ENCODE measurements around the gene C22orf39. TPM values are rescaled to one million over a fixed set of nuclear protein-coding genes. Genes with fewer than 3 reads are reported as not detected.

The C22orf39 gene
- polyA plus RNA-seq, 10 donors: 29.0 to 38.4 (median 33.8) TPM

DNA sequence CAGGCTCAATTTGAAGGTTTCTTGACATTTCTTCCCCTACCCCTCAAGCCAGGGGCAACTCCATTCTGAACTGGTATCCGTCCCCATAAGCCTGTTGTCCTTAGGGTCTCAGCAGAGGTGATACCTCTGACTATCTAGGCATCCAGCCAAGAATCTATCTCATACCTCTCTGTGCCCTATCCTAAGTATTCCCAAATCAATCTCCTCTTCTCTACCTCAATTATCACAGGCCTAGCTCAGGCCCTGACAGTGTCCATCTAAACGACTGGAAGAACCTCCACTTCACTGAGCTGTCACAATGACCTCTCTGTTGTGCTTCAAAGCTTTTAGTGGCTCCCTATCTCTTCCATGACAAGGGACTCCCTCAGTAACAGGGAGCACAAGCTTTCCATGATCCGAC is 42.8 kb downstream of the C22orf39 start:
- no peak for DNase-seq

DNA sequence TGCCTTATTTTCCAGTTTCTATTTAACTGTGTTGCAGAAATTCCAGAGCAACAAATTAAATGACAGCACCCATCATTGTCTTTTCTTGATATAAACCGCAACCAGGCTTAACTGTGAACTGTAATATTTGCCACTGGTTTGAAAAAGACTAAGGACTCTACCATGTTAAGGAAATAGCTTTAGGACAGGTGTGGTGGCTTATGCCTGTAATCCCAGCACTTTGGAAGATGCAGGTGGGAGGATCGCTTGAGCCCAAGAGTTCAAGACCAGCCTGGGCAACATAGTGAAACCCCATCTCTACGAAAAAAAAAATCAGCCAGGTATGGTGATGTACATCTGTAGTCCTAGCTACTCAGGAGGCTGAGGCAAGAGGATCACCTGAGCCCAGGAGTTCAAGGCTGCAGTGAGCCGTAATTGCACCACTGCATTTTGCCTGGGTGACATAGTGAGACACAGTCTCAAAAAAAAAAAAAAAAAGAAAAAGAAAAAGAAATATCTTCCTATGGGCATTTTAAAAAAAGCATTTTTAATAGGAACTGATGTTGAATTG is 44.8 kb downstream of the C22orf39 start:
- no peak for DNase-seq

DNA sequence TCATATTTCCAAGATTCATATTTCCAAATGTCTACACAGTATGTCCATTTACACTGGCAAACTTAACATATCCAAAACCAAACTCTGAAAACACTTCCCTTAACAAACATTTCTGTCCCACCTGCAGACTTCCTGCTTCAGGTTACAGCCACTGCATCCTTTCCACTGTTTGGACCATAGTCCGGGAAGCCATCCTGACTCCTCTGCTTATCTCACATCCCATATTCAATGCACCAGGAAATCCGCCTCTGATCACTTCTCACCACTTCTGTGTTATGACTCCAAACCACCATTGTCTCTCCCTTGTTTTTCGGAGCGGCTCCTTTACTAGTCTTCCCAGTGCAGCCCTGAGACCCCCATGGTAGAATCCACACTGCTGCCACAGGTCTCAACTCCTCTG is 46.0 kb downstream of the C22orf39 start:
- DNase-seq: no peak

DNA sequence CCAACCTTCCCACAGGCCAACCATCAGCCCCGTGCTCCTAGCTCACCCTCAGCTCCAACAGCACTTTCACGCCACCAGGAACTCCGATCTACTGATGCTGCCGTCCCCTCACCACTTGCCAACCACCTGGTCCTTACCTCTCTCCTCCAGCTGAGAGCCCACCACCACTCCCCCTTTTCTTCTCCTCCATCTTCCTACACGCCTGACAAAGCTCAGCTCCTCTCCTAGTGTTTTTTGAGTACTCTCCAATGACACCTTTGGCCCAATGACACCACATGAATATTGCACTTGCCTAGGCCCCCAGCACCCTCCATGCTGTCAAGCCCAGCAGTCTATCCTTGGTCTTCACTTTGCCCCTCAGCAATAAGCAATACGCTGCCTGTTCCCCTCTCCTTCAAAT is 46.6 kb downstream of the C22orf39 start:
- DNase-seq: no peak

DNA sequence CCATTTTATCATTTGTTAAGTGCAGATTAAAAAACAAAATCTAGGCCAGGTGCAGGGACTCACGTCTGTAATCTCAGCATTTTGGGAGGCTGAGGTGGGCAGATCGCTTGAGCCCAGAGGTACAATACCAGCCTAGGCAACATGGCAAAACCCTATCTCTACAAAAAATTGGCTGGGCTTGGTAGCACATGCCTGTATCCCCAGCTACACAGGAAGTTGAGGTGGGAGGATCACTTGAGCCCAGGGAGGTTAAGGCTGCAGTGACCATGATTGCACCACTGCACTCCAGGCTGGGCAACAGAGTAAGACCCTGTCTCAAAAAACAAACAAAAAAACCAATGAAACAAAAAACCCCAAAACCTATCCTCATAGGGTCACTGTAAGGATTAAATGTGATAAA is 48.9 kb downstream of the C22orf39 start:
- no peak for DNase-seq

DNA sequence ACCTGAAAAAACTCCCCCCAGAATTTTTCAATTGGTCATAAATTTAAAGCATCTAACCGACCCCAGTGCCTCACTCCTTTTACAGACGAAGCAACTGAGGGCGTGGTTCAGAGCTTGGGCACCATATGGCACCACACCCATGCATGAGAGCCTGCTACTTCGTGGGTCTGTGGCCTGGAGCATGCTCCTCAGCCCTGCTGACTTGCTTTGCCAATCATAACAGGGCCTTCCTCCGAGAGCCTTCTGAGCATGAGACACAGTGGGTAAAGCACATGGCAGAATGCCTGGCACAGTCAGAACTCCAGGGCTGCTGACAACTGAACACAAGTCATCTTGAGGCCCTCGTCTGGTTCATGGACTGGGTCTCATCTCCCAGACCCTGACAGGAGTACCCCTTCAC is 49.3 kb downstream of the C22orf39 start:
- no peak for DNase-seq

DNA sequence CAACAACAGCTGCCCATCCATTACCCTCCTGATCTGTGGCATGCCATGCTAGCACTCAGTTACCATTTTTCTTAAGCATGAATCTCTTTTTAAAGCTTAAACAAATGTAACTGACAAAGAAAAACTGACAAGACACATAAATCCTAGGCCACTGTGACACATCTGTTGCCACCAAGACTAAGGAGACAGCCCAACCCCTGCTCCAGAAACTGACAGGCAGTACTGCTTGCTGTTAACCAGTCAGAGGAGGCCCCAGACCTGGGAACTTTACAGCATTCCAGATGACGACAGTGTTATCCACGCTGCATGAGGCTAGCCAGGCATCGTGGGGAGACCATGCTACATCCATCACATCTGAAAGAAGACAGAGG is 49.8 kb downstream of the C22orf39 start:
- no peak for DNase-seq

DNA sequence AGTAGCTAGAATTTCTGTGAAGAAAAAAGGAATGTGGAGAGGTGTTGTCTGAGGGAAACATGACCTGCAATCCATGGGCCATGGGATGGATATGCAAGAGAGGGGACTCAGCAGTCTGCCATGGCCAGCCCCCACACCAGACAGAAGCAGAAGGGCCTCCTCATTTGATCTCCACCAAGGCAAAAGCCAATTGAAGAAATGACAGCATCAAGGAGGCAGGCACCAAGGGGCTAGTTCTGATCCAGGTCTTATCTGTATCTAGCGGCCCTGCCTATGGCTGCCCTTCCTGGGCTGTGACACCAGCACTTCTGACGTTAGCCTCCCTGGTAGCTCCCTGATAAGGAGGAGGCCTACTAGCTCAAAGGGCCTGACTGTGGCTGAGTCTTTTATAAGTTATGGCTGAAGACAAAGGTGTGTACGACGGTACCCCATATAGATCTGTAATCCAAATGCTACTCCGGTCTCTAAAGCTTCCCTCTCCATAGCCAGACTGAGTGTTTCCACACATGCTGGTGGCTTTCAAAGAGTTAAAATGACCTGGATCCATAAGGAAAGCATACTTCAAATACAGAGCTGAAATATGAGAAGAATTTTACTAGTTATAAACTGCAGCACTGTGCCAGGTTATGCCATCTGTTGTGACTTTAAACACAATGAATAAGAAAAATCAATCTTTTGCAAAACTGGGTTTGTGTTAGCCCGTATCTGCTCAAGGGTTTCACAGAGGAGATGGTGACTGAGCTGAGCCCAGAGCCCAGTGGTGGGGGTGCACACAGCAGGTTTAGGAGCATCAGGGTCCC is 50.4 kb downstream of the C22orf39 start:
- no peak for DNase-seq

DNA sequence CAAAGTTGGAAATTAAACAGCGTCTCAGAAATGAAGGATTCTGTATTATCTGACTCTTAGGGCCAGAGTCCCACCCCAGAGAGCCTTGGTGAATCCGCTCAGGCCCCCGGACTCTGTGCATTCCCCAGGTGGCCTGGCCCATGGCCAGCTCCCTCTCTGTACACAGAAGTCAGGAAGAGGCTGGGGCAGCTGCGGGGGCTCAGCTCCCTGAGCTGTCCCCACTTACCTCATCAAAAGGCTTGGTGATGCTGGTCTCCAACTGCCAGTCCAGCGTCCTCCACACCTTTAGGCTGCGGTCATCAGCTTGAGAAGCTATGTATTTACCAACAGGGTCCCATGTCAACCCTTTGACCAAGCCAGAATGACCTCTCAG is 51.0 kb downstream of the C22orf39 start:
- no peak for DNase-seq

DNA sequence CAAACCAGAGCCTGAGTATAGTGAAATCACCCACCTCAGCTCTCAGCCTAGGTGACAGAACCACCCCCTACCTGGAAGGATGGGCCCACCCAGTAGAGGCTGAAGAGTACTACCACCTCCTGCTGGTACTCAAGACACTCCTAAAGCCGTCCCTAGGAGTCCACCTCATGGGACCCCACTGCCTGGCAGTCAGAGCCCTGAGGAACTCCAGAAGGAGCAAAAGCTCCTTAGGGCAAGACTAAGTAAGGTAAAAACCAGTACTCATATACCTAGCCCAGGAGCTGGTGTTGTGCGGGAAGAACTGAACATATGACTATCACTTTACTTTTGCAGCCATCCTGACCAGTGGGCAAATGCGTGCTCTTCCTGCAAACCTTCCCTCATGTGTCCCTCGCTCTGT is 52.2 kb downstream of the C22orf39 start:
- DNase-seq: no peak

DNA sequence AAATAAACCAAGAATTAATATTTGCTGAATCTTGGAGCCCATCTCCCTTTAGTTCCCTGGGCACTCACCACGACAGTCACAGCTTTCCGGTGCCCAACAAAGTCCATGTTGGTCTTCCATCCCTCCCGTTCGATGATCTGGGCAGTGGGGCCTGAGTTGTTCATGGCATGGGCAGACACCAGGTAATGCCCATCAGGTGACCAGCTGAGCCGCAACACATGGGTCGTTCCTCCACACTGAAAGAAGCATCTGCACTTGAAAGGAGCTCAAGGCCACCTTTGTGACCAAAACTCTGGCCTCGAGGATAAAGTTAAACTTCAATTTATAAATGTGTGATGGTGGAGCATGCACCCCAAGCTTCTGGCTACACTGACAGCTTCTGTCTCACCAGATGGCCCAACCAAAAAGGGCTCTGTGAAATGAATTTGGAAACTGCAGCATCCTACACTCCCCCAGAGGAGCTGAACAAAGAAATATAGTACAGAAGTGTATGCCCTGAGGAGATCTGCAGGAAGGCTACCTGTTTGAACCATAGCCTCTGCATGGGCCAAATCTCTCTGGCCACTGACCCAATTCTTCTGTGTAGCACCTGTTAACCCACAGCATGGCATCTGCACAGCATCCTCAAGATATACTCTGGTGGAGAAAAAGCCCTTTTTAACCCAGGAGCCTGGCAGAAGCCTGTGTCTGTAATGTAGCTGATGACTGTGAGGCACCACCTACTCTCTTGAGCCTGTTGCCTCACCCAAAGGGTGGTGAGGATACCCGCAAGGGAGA is 53.0 kb downstream of the C22orf39 start:
- no peak for DNase-seq

DNA sequence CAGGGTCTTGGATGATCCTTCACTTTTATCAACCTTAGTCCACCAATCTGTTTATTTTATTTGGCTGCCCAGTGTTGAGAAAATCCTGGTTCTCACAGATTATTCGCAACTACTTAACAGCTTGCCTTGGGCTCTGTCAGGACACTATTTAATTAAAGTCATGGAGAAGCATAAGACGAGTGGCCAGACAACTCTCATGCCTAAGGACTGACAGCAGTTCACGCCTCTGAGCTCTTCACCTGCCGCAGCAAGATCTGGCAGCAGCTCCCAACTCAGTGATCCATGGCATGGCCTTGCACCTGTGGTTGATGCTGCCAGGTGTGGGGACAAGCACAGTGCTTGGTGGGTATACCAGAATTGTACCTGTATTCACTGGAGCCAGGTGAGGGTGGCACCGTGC is 53.8 kb downstream of the C22orf39 start:
- DNase-seq: no peak

Other genes with a start within 250 kb of the C22orf39 start
- 10 to 100 TPM; 11.6 to 27.6 (median 18.6) TPM for gene CLTCL1, start 156.0 kb downstream of the C22orf39 start, polyA plus RNA-seq (ENCODE audit: insufficient read length in 10 of 10)
- gene HIRA, start 16.0 kb downstream of the C22orf39 start, polyA plus RNA-seq (ENCODE audit: insufficient read length in 10 of 10): 10 to 100 TPM; 15.4 to 21.8 (median 17.5) TPM
- 10 to 100 TPM; 28.0 to 36.7 (median 32.4) TPM for gene MRPL40, start 15.2 kb downstream of the C22orf39 start, polyA plus RNA-seq (ENCODE audit: insufficient read length in 10 of 10)
- 10 to 100 TPM; 36.4 to 53.2 (median 41.2) TPM for gene UFD1, start 31.5 kb upstream of the C22orf39 start, polyA plus RNA-seq (ENCODE audit: insufficient read length in 10 of 10)
- gene CDC45, start 32.2 kb upstream of the C22orf39 start, polyA plus RNA-seq (ENCODE audit: insufficient read length in 10 of 10): 10 to 100 TPM in 5 of 10 donors, 1 to 10 TPM in 5; 6.6 to 12.6 (median 9.6) TPM
- gene CLDN5, start 76.7 kb upstream of the C22orf39 start, polyA plus RNA-seq (ENCODE audit: insufficient read length in 10 of 10): 10 to 100 TPM; 24.7 to 68.9 (median 44.7) TPM

Data from muscle of back (tissue), 11 donors.